B cell (primary cell): ENCODE data around the gene RBPJL. TPM values are rescaled to one million over a fixed set of nuclear protein-coding genes. Genes with fewer than 3 reads are reported as not detected.

Experiments used
- ATAC-seq: fragments of 200-7000 bp; cut with Tn5 transposase; one replicate; pipeline ENCODE4 v1.10.0; 2021; ENCODE audit warnings: low read depth, mild to moderate bottlenecking, moderate number of reproducible peaks, moderate library complexity
- CTCF ChIA-PET: fragments of 350-600 bp; sonication (Branson Sonifier 250); formaldehyde crosslinking; loops from one replicate; lab custom pipeline; 2021; ENCODE audit warnings: antibody characterized with exemption, inconsistent platforms; lab: Charles Lee
- POLR2A ChIA-PET: fragments of 350-600 bp; sonication (Branson Sonifier 250); formaldehyde crosslinking; loops from one replicate; lab custom pipeline; 2021; ENCODE audit warnings: antibody characterized with exemption; lab: Charles Lee
- DNase-seq: peaks from one replicate; pipeline ENCODE4 v3.0.0; 2013
- H2AFZ ChIP-seq: 2 replicates; pipeline ENCODE4 v1.6.1; 2012; ENCODE audit warnings: mild to moderate bottlenecking, low read depth, low read length; ENCODE audit not compliant: insufficient read depth, poor library complexity, severe bottlenecking
- H3K27ac ChIP-seq, 2 donors: 1 replicate in 1 of 2; 2 replicates in 1 of 2; pipeline ENCODE4 v1.5.1; 2012 to 2013; ENCODE audit warnings: low read length in 2 of 2, mild to moderate bottlenecking in 2 of 2, moderate library complexity in 1 of 2
- H3K27me3 ChIP-seq, 4 experiments: fragments of 200-600 bp in 1 of 4; sonication (generic) in 1 of 4; replicated peaks in 1 of 4; 1 replicate in 2 of 4; 2 replicates in 2 of 4; pipeline versions ENCODE4 v1.6.1 to v1.7.0; 2013 to 2016; ENCODE audit warnings: low read length in 3 of 4, mild to moderate bottlenecking in 2 of 4, mixed read lengths in 1 of 4, moderate library complexity in 1 of 4; ENCODE audit not compliant: insufficient read depth in 4 of 4, control insufficient read depth in 3 of 4; ENCODE audit errors: control extremely low read depth in 1 of 4
- H3K36me3 ChIP-seq, 2 experiments: replicated peaks in 1 of 2; 1 replicate in 1 of 2; 2 replicates in 1 of 2; pipeline versions ENCODE4 v1.6.1 to v1.7.1; 2013; ENCODE audit warnings: low read length in 1 of 2; ENCODE audit not compliant: insufficient read depth in 2 of 2, control insufficient read depth in 1 of 2; ENCODE audit errors: control extremely low read depth in 1 of 2, extremely low read depth in 1 of 2
- H3K4me1 ChIP-seq, 2 donors: fragments of 200-600 bp in 1 of 2; sonication (generic) in 1 of 2; 1 replicate in 1 of 2; 2 replicates in 1 of 2; pipeline versions ENCODE4 v1.5.1 to v1.6.1; 2013 to 2017; ENCODE audit warnings: low read length in 2 of 2; ENCODE audit not compliant: control insufficient read depth in 2 of 2, insufficient read depth in 2 of 2
- H3K4me2 ChIP-seq: replicated peaks from 2 replicates; pipeline ENCODE3; 2012; ENCODE audit warnings: mild to moderate bottlenecking, low read depth, low read length; ENCODE audit not compliant: poor library complexity, severe bottlenecking
- H3K4me3 ChIP-seq, 5 experiments: fragments of 200-600 bp in 1 of 5; sonication (generic) in 1 of 5; 1 replicate in 3 of 5; 2 replicates in 2 of 5; pipeline versions ENCODE4 v1.5.1 to v1.7.0; 2011 to 2016; ENCODE audit warnings: low read length in 4 of 5, mild to moderate bottlenecking in 4 of 5, low read depth in 2 of 5, control low read depth in 1 of 5, moderate library complexity in 1 of 5; ENCODE audit not compliant: insufficient read depth in 1 of 5; ENCODE audit errors: control extremely low read depth in 1 of 5, extremely low read depth in 1 of 5
- H3K79me2 ChIP-seq: fragments of 200-600 bp; sonication (generic); one replicate; pipeline ENCODE4 v1.6.0; 2016; ENCODE audit warnings: low read length; ENCODE audit not compliant: control insufficient read depth, insufficient read depth
- H3K9ac ChIP-seq: fragments of 200-600 bp; sonication (generic); 2 replicates; pipeline ENCODE4 v1.6.1; 2017; ENCODE audit warnings: mild to moderate bottlenecking, low read length, moderate library complexity
- H3K9me3 ChIP-seq, 3 donors: one replicate each; pipeline versions ENCODE4 v1.6.1 to v1.7.1; 2013; ENCODE audit warnings: low read length in 2 of 3; ENCODE audit not compliant: control insufficient read depth in 2 of 3, insufficient read depth in 1 of 3; ENCODE audit errors: control extremely low read depth in 1 of 3
- H4K20me1 ChIP-seq: 2 replicates; pipeline ENCODE4 v1.6.0; 2012; ENCODE audit warnings: mild to moderate bottlenecking, low read length; ENCODE audit not compliant: insufficient read depth, control insufficient read depth, poor library complexity, severe bottlenecking
- H3K27ac Mint-ChIP-seq: one replicate; pipeline ENCODE4 v1.8.0; 2021; ENCODE audit warnings: mixed read lengths
- H3K27me3 Mint-ChIP-seq: one replicate; pipeline ENCODE4 v1.8.0; 2021; ENCODE audit warnings: mixed read lengths
- H3K4me1 Mint-ChIP-seq: one replicate; pipeline ENCODE4 v1.8.0; 2021; ENCODE audit warnings: mixed read lengths
- H3K4me3 Mint-ChIP-seq: one replicate; pipeline ENCODE4 v1.8.0; 2021; ENCODE audit warnings: mixed read lengths
- H3K9me3 Mint-ChIP-seq: one replicate; pipeline ENCODE4 v1.8.0; 2022; ENCODE audit warnings: mixed read lengths; ENCODE audit not compliant: insufficient read depth
- EZH2 ChIP-seq: IDR thresholded peaks from 2 replicates; pipeline ENCODE4 v1.6.1; 2012; ENCODE audit warnings: borderline replicate concordance, low read depth, mild to moderate bottlenecking, moderate library complexity, low read length; ENCODE audit not compliant: insufficient read depth, poor library complexity, severe bottlenecking
- WGBS: methylation state at CpG from one replicate; pipeline ENCODE4 v1.1.5; 2013; ENCODE audit warnings: missing lambda C conversion rate; ENCODE audit not compliant: insufficient coverage; 5-methylcytosine and 5-hydroxymethylcytosine counted together
- intact Hi-C: fragments of 100-400 bp; cut with micrococcal nuclease; formaldehyde crosslinking; loops from one replicate; pipeline ENCODE4 v1.10.0; 2022
- polyA plus RNA-seq: library from polyadenylated mRNA; depleted of rRNA; stranded (reverse); fragments of >200 nt; gene quantifications from 2 replicates; pipeline ENCODE4 v1.2.3, GENCODE V29; 2012
- total RNA-seq, 2 donors: library from RNA; stranded (reverse); fragments of 120-200 nt in 1 of 2; gene quantifications; 1 replicate in 1 of 2; 2 replicates in 1 of 2; pipeline versions ENCODE4 v1.2.3 to v1.2.4, GENCODE V29; 2013 to 2022
- TF ChIP-seq, protein P1 (sequence below): fragments of 200-600 bp; IDR thresholded peaks from one replicate; pipeline ENCODE4 v1.8.0; 2022; ENCODE audit warnings: antibody characterized with exemption, mild to moderate bottlenecking

The RBPJL gene
- total and polyA plus RNA-seq, 2 donors (not counting 1 experiment from before 2014, with no cell fraction given), result not detected

GRCh38 chr20:45309075-45309474, 2.4 kb downstream of the RBPJL start:
- Histone ChIP-seq H3K9me3 (peaks cover 0 to 12% (median 0%) of the 10 kb centered on the region in 3 donors), H3K4me2 (no peak overlapping the region), H2AFZ (no peak overlapping the region), H3K36me3 (no peaks in the 10 kb centered on the region), H3K4me3 (no peak overlapping the region), H4K20me1 (no peaks in the 10 kb centered on the region), H3K9ac (no peak overlapping the region), H3K4me1 (peaks cover 11 to 13% of the 10 kb centered on the region in 2 donors), H3K27me3 (peaks cover 0 to 73% (median 13%) of the 10 kb centered on the region in 4 experiments), H3K79me2 (no peaks in the 10 kb centered on the region), H3K27ac (no peak overlapping the region)
- CTCF ChIA-PET, result interaction anchor here (1.7 kb wide), 1 partner anchor 462 kb away, joined by 7 read pairs; no protein-coding TSS in a partner anchor
- intact Hi-C loops, result no loop called here
- WGBS, result 32% methylated on average over 2 of the region's 3 CpGs
- H3K27ac Mint-ChIP-seq, result no peak overlapping the region
- H3K27me3 Mint-ChIP-seq, result peaks cover 63% of the 10 kb centered on the region
- H3K9me3 Mint-ChIP-seq, result no peaks in the 10 kb centered on the region
- no peak for DNase-seq
- TF ChIP-seq, protein P1, sequence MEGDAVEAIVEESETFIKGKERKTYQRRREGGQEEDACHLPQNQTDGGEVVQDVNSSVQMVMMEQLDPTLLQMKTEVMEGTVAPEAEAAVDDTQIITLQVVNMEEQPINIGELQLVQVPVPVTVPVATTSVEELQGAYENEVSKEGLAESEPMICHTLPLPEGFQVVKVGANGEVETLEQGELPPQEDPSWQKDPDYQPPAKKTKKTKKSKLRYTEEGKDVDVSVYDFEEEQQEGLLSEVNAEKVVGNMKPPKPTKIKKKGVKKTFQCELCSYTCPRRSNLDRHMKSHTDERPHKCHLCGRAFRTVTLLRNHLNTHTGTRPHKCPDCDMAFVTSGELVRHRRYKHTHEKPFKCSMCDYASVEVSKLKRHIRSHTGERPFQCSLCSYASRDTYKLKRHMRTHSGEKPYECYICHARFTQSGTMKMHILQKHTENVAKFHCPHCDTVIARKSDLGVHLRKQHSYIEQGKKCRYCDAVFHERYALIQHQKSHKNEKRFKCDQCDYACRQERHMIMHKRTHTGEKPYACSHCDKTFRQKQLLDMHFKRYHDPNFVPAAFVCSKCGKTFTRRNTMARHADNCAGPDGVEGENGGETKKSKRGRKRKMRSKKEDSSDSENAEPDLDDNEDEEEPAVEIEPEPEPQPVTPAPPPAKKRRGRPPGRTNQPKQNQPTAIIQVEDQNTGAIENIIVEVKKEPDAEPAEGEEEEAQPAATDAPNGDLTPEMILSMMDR, result no peak
- TF ChIP-seq EZH2, result no peak
- ATAC-seq, result no peak
- peaks cover 6% of the 10 kb centered on the region for H3K4me1 Mint-ChIP-seq
- POLR2A ChIA-PET, result no interaction called here
- no peak overlapping the region for H3K4me3 Mint-ChIP-seq

DNA sequence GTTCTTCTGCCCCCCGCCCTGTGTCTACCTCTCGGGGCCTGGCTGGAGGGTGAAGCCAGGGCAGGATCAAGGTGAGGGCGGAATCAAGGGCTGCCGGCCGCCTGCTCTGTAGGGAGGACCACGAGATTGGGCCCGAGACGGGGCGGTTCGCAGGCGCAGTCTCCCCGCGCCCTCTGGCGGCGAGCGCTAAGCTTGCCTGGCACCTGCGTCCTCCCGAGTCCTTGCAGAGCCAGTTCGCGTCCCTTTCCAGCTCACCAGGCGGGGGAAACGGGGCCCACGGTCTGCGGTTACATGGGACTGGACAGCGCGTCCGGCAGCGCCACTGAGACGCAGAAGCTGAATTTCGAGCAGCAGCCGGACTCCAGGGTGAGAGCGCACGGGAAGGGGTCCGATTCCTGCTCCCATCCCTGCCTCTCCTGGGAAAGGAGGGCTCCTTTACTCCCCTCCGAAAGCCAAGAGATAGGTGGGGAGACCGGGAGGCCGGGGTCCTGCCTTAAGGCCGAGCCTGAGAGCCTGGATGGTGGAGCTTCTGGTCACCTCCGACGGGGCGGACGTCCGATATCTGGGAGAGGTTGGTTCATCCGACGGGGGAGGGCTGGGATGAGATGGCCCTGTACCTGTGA, 5.1 kb downstream of the RBPJL start:
- H3K79me2 ChIP-seq, result no peaks in the 10 kb centered on the region
- no peak overlapping the region for H3K4me3 ChIP-seq
- H3K27me3 ChIP-seq, result peaks cover 0 to 67% (median 18%) of the 10 kb centered on the region in 4 experiments
- no peak overlapping the region for H3K4me3 Mint-ChIP-seq
- TF ChIP-seq EZH2, result no peak
- TF ChIP-seq, protein P1, result peak; percentile 82
- H2AFZ ChIP-seq, result peak overlapping the region; percentile 32
- H3K27ac Mint-ChIP-seq, result no peak overlapping the region
- H3K9me3 ChIP-seq, result peaks cover 0 to 16% (median 0%) of the 10 kb centered on the region in 3 donors
- peak overlapping the region; percentile 46 for H3K4me2 ChIP-seq
- H3K27ac ChIP-seq, result no peak overlapping the region
- ChIA-PET CTCF (interaction anchor here (0.7 to 1.7 kb wide), 19 partner anchors 8 to 627 kb away, joined by 3 to 12 read pairs (median 4); partner anchors contain the start of gene SYS1), POLR2A (no interaction called here)
- no peaks in the 10 kb centered on the region for H3K36me3 ChIP-seq
- 23% methylated on average over 41 of the region's 45 CpGs for WGBS
- peaks cover 7% of the 10 kb centered on the region for H3K4me1 Mint-ChIP-seq
- no peak overlapping the region for H3K9ac ChIP-seq
- intact Hi-C loops, result loop anchor here (1.0 kb wide), 1 partner anchor 626 kb away; no protein-coding TSS in a partner anchor
- DNase-seq, result peak; percentile 77
- peaks cover 59% of the 10 kb centered on the region for H3K27me3 Mint-ChIP-seq
- H3K4me1 ChIP-seq, result peaks cover 15 to 16% of the 10 kb centered on the region in 2 donors
- H3K9me3 Mint-ChIP-seq, result no peaks in the 10 kb centered on the region
- peak; percentile 64 for ATAC-seq
- H4K20me1 ChIP-seq, result no peaks in the 10 kb centered on the region
